CD4-positive, alpha-beta T cell treated with Interleukin-17A for 4 hours (primary cell): ENCODE results near the gene DDAH2.

Source experiments
- DNase-seq: peaks from one replicate; pipeline ENCODE4 v3.0.0-alpha.2; 2020; ENCODE audit warnings: mixed read lengths

The DDAH2 gene

GRCh38 chr6:31687860-31688693 lies 41.0 kb downstream of the DDAH2 start:
- no peak for DNase-seq

- DNase-seq, result no peak
Measured at GRCh38 chr6:31687321-31687720, 41.8 kb downstream of the DDAH2 start.

GRCh38 chr6:31686483-31686882 lies 42.6 kb downstream of the DDAH2 start:
- no peak for DNase-seq

- DNase-seq, result no peak
Measured at GRCh38 chr6:31683591-31683990, 45.5 kb downstream of the DDAH2 start.

GRCh38 chr6:31681135-31681671 lies 47.9 kb downstream of the DDAH2 start:
- peak; percentile 67 for DNase-seq

GRCh38 chr6:31680226-31681134 lies 48.6 kb downstream of the DDAH2 start, which contains the start of gene LY6G5C:
TSS of gene LY6G5C (minus strand) at chr6:31681067. CDS start at chr6:31680373, 694 bp downstream.
- DNase-seq, result peak; percentile 77

GRCh38 chr6:31677955-31678354 lies 51.1 kb downstream of the DDAH2 start:
- no peak for DNase-seq
